ENCODE data around the gene DDX54.
"Not testable (repeated sequence)": the region's sequence is repeated elsewhere in the genome, so short reads cannot be mapped to it uniquely, and the experiment has no call there.

The DDX54 gene

GRCh38 chr12:113142173-113142885 lies 42.9 kb downstream of the DDX54 start:
- DNase-seq (ENCODE audit: low read depth in 2 of 2) = no peak

GRCh38 chr12:113141716-113142115 lies 43.6 kb downstream of the DDX54 start:
- DNase-seq (ENCODE audit: low read depth in 2 of 2) = not testable (repeated sequence)

GRCh38 chr12:113140706-113141105 lies 44.6 kb downstream of the DDX54 start:
- no peak for DNase-seq (ENCODE audit: low read depth in 2 of 2)

- no peak for DNase-seq (ENCODE audit: low read depth in 2 of 2)
Observed at GRCh38 chr12:113138826-113139225, 46.5 kb downstream of the DDX54 start.

GRCh38 chr12:113137861-113138783 lies 47.2 kb downstream of the DDX54 start:
- DNase-seq (ENCODE audit: low read depth in 2 of 2) = no peak

- DNase-seq (ENCODE audit: low read depth in 2 of 2) = no peak
Observed at GRCh38 chr12:113136990-113137511, 48.2 kb downstream of the DDX54 start.

- DNase-seq (ENCODE audit: low read depth in 2 of 2) = no peak
Observed at GRCh38 chr12:113136128-113136989, 48.9 kb downstream of the DDX54 start.

GRCh38 chr12:113135178-113136127 lies 49.8 kb downstream of the DDX54 start, which contains the start of gene RASAL1:
TSS of gene RASAL1 (minus strand) at chr12:113135761. CDS start at chr12:113135462, 299 bp downstream.
- no peak for DNase-seq (ENCODE audit: low read depth in 2 of 2)

- no peak for DNase-seq (ENCODE audit: low read depth in 2 of 2)
Observed at GRCh38 chr12:113134521-113134951, 50.7 kb downstream of the DDX54 start.

- no peak for DNase-seq (ENCODE audit: low read depth in 2 of 2)
Observed at GRCh38 chr12:113134071-113134470, 51.2 kb downstream of the DDX54 start.

- DNase-seq (ENCODE audit: low read depth in 2 of 2) = no peak
Observed at GRCh38 chr12:113133666-113134065, 51.6 kb downstream of the DDX54 start.

- DNase-seq (ENCODE audit: low read depth in 2 of 2) = no peak
Observed at GRCh38 chr12:113133036-113133435, 52.2 kb downstream of the DDX54 start.

GRCh38 chr12:113131556-113131955 lies 53.7 kb downstream of the DDX54 start:
- no peak for DNase-seq (ENCODE audit: low read depth in 2 of 2)

GRCh38 chr12:113130457-113131135 lies 54.7 kb downstream of the DDX54 start:
- DNase-seq (ENCODE audit: low read depth in 2 of 2) = no peak

- no peak for DNase-seq (ENCODE audit: low read depth in 2 of 2)
Observed at GRCh38 chr12:113129664-113130456, 55.4 kb downstream of the DDX54 start.

GRCh38 chr12:113128802-113129663 lies 56.2 kb downstream of the DDX54 start:
- no peak for DNase-seq (ENCODE audit: low read depth in 2 of 2)

- no peak for DNase-seq (ENCODE audit: low read depth in 2 of 2)
Observed at GRCh38 chr12:113127791-113128199, 57.5 kb downstream of the DDX54 start.

Data from fibroblast of skin of left biceps (primary cell).